Kidney (tissue), 14 donors: ENCODE measurements around the gene FBXL19. TPM values are rescaled to one million over a fixed set of nuclear protein-coding genes. Genes with fewer than 3 reads are reported as not detected.
"Not testable (repeated sequence)": the region's sequence is repeated elsewhere in the genome, so short reads cannot be mapped to it uniquely, and the experiment has no call there.

Source experiments
- DNase-seq, 5 donors: peaks; one replicate each; pipeline ENCODE4 v3.0.0-alpha.2; 2013 to 2020
- FAIRE-seq: peaks from 2 replicates; lab custom pipeline; 2012; peaks lifted over from hg19 to GRCh38; lab: Jason Lieb, UNC
- H3K27ac ChIP-seq, 2 donors: one replicate each; pipeline ENCODE4 v1.7.0; 2013; ENCODE audit warnings: low read depth in 2 of 2, low read length in 2 of 2, inconsistent platforms in 1 of 2
- H3K27me3 ChIP-seq: one replicate; pipeline ENCODE4 v1.7.1; 2013; ENCODE audit warnings: low read length, inconsistent platforms; ENCODE audit not compliant: control insufficient read depth, insufficient read depth
- H3K36me3 ChIP-seq, 3 donors: one replicate each; pipeline versions ENCODE4 v1.7.0 to v1.7.1; 2013; ENCODE audit warnings: low read length in 3 of 3, control low read depth in 1 of 3, inconsistent platforms in 1 of 3; ENCODE audit not compliant: insufficient read depth in 3 of 3, control insufficient read depth in 2 of 3
- H3K4me1 ChIP-seq, 3 donors: one replicate each; pipeline versions ENCODE4 v1.7.0 to v1.7.1; 2013; ENCODE audit warnings: low read length in 3 of 3, inconsistent platforms in 1 of 3, low read depth in 1 of 3; ENCODE audit not compliant: control insufficient read depth in 2 of 3, insufficient read depth in 2 of 3
- H3K4me3 ChIP-seq, 3 donors: one replicate each; pipeline versions ENCODE4 v1.7.0 to v1.8.1; 2013; ENCODE audit warnings: low read length in 3 of 3, control low read depth in 1 of 3, inconsistent platforms in 1 of 3
- H3K9ac ChIP-seq, 3 donors: one replicate each; pipeline versions ENCODE4 v1.7.0 to v1.7.1; 2013; ENCODE audit warnings: low read length in 3 of 3, control low read depth in 1 of 3, inconsistent platforms in 1 of 3
- H3K9me3 ChIP-seq, 3 donors: one replicate each; pipeline versions ENCODE4 v1.7.0 to v1.7.1; 2013; ENCODE audit warnings: low read length in 3 of 3, control low read depth in 1 of 3, inconsistent platforms in 1 of 3; ENCODE audit not compliant: control insufficient read depth in 2 of 3, insufficient read depth in 1 of 3
- CTCF ChIP-seq: IDR thresholded peaks from 3 replicates; pipeline ENCODE4 v1.5.1; 2012; ENCODE audit warnings: mild to moderate bottlenecking, moderate library complexity, borderline replicate concordance; ENCODE audit not compliant: insufficient read depth; ENCODE audit errors: extremely low read depth
- intact Hi-C: fragments of 100-400 bp; cut with DNase I; formaldehyde crosslinking; loops from one replicate; pipeline ENCODE4 v1.11.1; 2022
- polyA plus RNA-seq: library from polyadenylated mRNA; stranded (reverse); fragments of 350-450 nt; fragmentation: Illumina TruSeq; extraction: RNeasy Lipid Tissue Mini Kit (QIAGEN cat#74804); gene quantifications from one replicate; pipeline ENCODE4 v1.2.3, GENCODE V29; 2014; ENCODE audit warnings: low read depth, low replicate concordance; ENCODE audit not compliant: insufficient read depth
- total RNA-seq: library from RNA; stranded (reverse); fragmentation: NEBNext Ultra II Directional; extraction: Animal tissue kit (Norgen Biotek cat#: 25700); gene quantifications from one replicate; pipeline ENCODE4 v1.2.1, GENCODE V29; 2021
- donor health status: control.
- donor health status: control.
- donor health status: control.
- donor health status: control.
- donor health status: control.
- donor health status: DM: yes; HTN: yes; CAD: no.
- donor health status: Normal renal cell carcinoma (clear cell type).

FBXL19 gene
- total and polyA plus RNA-seq, 2 donors from 2014 or later = 7.4 to 18.9 TPM

GRCh38 chr16:30888856-30889499, 34.4 kb upstream of the FBXL19 start:
- H3K27me3 ChIP-seq = no peaks in the 10 kb centered on the region
- peaks cover 0 to 14% (median 3%) of the 10 kb centered on the region in 3 donors for H3K4me1 ChIP-seq
- H3K27ac ChIP-seq = no peak overlapping the region
- intact Hi-C loops = no loop called here
- TF ChIP-seq CTCF = no peak
- no peak overlapping the region for H3K4me3 ChIP-seq
- DNase-seq = no peak
- no peak overlapping the region for H3K9ac ChIP-seq
- H3K36me3 ChIP-seq = peaks cover 5 to 16% (median 5%) of the 10 kb centered on the region in 3 donors
- H3K9me3 ChIP-seq = no peaks in the 10 kb centered on the region
- no peak for FAIRE-seq

GRCh38 chr16:30889721-30890120, 33.7 kb upstream of the FBXL19 start:
- Histone ChIP-seq H3K27me3 (no peaks in the 10 kb centered on the region), H3K9ac (no peak overlapping the region), H3K36me3 (peaks cover 5 to 16% (median 5%) of the 10 kb centered on the region in 3 donors), H3K4me1 (peaks cover 4 to 18% (median 7%) of the 10 kb centered on the region in 3 donors), H3K4me3 (no peak overlapping the region), H3K9me3 (no peaks in the 10 kb centered on the region), H3K27ac (peak overlapping the region; percentile 41 to 48)
- no peak for FAIRE-seq
- no peak for TF ChIP-seq CTCF
- peak; percentile 75 to 87 (median 83) for DNase-seq
- intact Hi-C loops = no loop called here

- H3K27ac ChIP-seq, intact Hi-C loops, FAIRE-seq: not testable (repeated sequence)
These were observed 32.1 kb upstream of the FBXL19 start for GRCh38 chr16:30891043-30891823.

More at GRCh38 chr16:30891043-30891823, 32.1 kb upstream of the FBXL19 start:
- H3K27me3 ChIP-seq, DNase-seq, H3K4me3 ChIP-seq, H3K9me3 ChIP-seq, H3K9ac ChIP-seq: not testable (repeated sequence)
- Histone ChIP-seq H3K4me1 (peaks cover 9 to 30% (median 20%) of the 10 kb centered on the region in 3 donors), H3K36me3 (peaks cover 2 to 11% (median 5%) of the 10 kb centered on the region in 3 donors)
